Measurements from ENCODE around the gene SCPEP1. TPM values are rescaled to one million over a fixed set of nuclear protein-coding genes. Genes with fewer than 3 reads are reported as not detected.
"Not testable (repeated sequence)": the region's sequence is repeated elsewhere in the genome, so short reads cannot be mapped to it uniquely, and the experiment has no call there.

Gene SCPEP1
- total RNA-seq, 4 donors from 2014 or later = 48.7 to 150 (median 64.7) TPM

DNA sequence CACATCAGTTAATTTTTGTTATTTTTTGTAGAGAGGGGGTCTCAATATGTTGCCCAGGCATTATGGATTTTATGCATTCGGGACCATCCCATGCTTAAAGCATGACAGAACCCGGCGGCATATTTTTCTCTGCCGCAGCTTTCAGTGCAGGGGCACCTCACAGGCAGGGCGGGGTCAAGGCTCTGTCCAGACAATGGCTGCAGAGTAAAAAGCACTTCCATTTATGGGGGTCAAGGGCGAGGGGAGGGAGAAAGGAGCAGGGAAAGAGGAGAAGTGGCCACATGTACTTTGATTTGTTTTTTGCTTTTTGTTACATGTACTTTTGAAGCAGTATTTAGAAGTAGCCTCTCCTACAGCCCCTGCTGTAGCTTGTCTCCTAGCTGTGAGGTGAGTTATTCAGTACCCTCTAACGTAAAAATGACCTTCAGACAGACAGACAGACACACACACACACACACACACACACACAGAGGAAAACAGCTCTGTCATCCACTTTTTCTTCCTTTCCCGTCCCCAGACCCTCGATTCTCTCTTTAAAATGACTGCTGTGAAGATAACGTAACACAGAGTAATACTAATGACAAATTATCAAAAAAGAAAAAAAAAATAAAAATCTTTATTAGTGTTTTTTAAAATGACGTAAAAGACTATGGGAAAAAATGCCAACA, 856 bp upstream of the SCPEP1 start:
- no peak for DNase-seq
- H3K36me3 ChIP-seq = peaks cover 0 to 6% (median 0%) of the 10 kb centered on the region in 3 donors
- no peaks in the 10 kb centered on the region for H3K9me3 ChIP-seq
- peak overlapping the region in 1 of 4 donors; percentile 62 for H3K27ac ChIP-seq
- TF ChIP-seq, protein P1, sequence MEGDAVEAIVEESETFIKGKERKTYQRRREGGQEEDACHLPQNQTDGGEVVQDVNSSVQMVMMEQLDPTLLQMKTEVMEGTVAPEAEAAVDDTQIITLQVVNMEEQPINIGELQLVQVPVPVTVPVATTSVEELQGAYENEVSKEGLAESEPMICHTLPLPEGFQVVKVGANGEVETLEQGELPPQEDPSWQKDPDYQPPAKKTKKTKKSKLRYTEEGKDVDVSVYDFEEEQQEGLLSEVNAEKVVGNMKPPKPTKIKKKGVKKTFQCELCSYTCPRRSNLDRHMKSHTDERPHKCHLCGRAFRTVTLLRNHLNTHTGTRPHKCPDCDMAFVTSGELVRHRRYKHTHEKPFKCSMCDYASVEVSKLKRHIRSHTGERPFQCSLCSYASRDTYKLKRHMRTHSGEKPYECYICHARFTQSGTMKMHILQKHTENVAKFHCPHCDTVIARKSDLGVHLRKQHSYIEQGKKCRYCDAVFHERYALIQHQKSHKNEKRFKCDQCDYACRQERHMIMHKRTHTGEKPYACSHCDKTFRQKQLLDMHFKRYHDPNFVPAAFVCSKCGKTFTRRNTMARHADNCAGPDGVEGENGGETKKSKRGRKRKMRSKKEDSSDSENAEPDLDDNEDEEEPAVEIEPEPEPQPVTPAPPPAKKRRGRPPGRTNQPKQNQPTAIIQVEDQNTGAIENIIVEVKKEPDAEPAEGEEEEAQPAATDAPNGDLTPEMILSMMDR (IDR thresholded peaks at IDR 0.05) = no peak
- no peak for TF ChIP-seq POLR2A (IDR thresholded peaks at IDR 0.05)
- peaks cover 0 to 12% (median 0%) of the 10 kb centered on the region in 4 donors for H3K4me1 ChIP-seq
- no peaks in the 10 kb centered on the region for H3K27me3 ChIP-seq
- H3K4me3 ChIP-seq = peak overlapping the region in 2 of 4 donors; percentile 55 to 78

DNA sequence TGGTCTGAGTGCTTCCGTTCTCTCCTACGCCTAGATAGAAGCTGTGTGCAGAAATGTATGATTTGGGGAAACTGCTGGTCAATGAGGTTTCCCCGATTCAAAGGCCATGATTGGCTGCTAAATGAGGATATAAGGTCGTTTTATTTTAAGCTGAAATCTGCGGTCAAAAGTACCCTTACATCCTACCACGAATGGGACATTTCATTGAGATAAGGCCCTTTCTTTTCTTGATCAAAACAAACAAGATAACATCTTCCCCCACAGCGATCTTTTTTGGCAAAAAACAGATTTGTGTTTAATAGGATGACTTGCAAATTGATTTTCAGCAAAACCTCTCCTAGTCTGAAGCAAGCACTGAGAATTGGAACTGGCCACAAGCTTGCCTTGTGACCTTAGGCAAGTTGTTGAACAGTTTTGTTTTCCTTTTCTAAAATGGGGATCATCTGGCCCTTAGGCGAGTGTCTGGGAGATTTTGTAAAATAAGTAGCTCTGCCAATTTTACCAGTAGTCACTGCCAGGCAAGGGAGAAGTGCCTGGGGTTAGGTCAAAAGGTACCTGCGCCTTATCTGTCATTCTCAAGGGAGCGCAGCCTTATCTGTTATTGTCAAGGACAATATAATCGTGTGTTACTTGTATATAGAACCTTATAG, 635 bp downstream of the SCPEP1 start:
- Histone ChIP-seq H3K36me3 (peaks cover 0 to 10% (median 0%) of the 10 kb centered on the region in 3 donors), H3K27me3 (no peaks in the 10 kb centered on the region), H3K27ac (peak overlapping the region; percentile 20 to 78 (median 53)), H3K4me1 (peaks cover 0 to 12% (median 0%) of the 10 kb centered on the region in 4 donors), H3K4me3 (peak overlapping the region; percentile 51 to 78 (median 60)), H3K9me3 (no peaks in the 10 kb centered on the region)
- TF ChIP-seq POLR2A (IDR thresholded peaks at IDR 0.05) = no peak
- TF ChIP-seq, protein P1 (IDR thresholded peaks at IDR 0.05) = no peak
- DNase-seq = no peak

DNA sequence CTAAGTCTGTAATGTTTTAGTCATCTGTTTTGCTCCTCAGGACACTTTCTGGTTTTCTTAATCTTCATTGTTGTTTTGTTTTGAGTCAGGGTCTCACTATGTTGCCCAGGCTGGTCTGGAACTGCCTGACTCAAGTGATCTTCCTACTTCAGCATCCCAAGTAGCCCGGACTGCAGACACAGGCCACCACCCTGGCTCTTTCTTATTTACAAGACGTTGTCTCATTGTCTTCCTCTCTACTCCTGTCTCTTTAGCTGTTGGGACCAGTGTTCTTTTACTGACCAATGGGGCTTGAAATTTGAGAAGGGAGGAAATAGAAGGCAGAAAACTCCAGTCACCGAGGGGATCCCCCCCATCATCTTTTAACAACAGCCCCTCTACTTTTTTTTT, 1.2 kb downstream of the SCPEP1 start:
- Histone ChIP-seq H3K27me3 (no peaks in the 10 kb centered on the region), H3K27ac (peak overlapping the region in 2 of 4 donors; percentile 44 to 78), H3K36me3 (peaks cover 0 to 10% (median 0%) of the 10 kb centered on the region in 3 donors), H3K4me1 (peaks cover 0 to 12% (median 0%) of the 10 kb centered on the region in 4 donors), H3K4me3 (peak overlapping the region in 1 of 4 donors; percentile 78), H3K9me3 (no peaks in the 10 kb centered on the region)
- no peak for TF ChIP-seq POLR2A (IDR thresholded peaks at IDR 0.05)
- TF ChIP-seq, protein P1 (IDR thresholded peaks at IDR 0.05) = no peak
- DNase-seq = no peak

DNA sequence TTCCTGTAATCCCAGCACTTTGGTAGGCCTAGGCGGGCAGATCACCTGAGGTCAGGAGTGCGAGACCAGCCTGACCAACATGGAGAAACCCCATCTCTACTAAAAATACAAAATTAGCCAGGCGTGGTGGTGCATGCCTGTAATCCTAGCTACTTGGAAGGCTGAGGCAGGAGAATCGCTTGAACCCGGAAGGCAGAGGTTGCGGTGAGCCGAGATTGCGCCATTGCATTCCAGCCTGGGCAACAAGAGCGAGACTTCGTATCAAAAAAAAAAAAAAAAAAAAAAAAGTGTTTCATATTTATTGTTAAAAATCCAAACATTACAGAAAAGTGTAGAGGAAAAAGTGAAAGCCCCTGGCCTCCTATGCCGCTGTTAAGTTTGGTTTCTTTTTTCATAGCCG, 2.6 kb downstream of the SCPEP1 start:
- H3K4me3 ChIP-seq, DNase-seq, H3K27me3 ChIP-seq, H3K9me3 ChIP-seq, H3K27ac ChIP-seq: not testable (repeated sequence)
- peaks cover 0 to 15% (median 0%) of the 10 kb centered on the region in 3 donors for H3K36me3 ChIP-seq
- peaks cover 0 to 12% (median 0%) of the 10 kb centered on the region in 4 donors for H3K4me1 ChIP-seq

DNA sequence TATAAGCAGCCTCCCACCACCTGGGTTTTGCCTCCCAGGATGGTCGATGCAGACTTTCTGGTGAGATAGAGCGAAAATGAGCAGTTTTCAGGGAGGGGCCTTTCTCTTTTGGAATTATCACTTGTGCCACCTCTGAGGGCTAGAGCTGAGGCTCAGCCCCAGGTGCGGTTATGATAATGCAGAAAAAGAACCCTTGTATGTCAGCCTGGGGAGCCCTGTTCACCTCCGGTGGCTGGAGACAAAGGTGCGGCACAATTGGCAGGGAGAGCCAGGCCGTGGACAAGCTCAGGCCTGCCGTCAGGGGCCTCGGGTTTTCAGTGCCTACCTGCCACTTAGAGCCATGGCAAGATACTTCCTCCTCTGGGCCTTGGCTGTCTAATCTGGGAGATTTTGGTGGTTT, 4.4 kb downstream of the SCPEP1 start:
- Histone ChIP-seq H3K27ac (no peak overlapping the region), H3K27me3 (no peaks in the 10 kb centered on the region), H3K4me1 (peaks cover 0 to 12% (median 0%) of the 10 kb centered on the region in 4 donors), H3K36me3 (peaks cover 0 to 32% (median 0%) of the 10 kb centered on the region in 3 donors), H3K4me3 (no peak overlapping the region), H3K9me3 (no peaks in the 10 kb centered on the region)
- no peak for DNase-seq
- TF ChIP-seq POLR2A (IDR thresholded peaks at IDR 0.05) = no peak
- TF ChIP-seq, protein P1 (IDR thresholded peaks at IDR 0.05) = no peak

DNA sequence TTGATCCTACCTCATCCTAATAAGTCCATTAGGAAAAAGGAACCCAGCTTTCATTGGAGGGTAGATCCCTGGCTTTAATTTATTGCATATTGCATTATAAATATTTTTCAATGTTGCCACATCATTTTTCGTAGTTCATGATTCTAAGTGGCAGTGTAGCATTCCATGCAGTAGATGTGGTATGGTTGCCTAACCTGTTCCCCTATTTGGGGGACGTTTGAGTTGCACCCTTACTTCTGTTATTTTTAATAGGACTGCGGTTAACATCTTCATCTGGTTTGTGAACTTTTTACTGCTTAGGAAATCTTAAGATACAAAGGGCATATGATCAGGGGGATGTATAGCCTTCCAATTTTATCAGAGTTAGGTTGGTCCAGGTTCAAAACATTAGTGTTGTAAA, 5.4 kb downstream of the SCPEP1 start:
- Histone ChIP-seq H3K4me3 (no peak overlapping the region), H3K27me3 (no peaks in the 10 kb centered on the region), H3K9me3 (no peaks in the 10 kb centered on the region), H3K27ac (no peak overlapping the region), H3K4me1 (peaks cover 0 to 11% (median 0%) of the 10 kb centered on the region in 4 donors), H3K36me3 (peaks cover 0 to 32% (median 0%) of the 10 kb centered on the region in 3 donors)
- DNase-seq = no peak
- TF ChIP-seq, protein P1 (IDR thresholded peaks at IDR 0.05) = no peak
- no peak for TF ChIP-seq POLR2A (IDR thresholded peaks at IDR 0.05)
